HG02870 (cell line): ENCODE results near the gene GAN.
"Not testable (repeated sequence)": the region's sequence is repeated elsewhere in the genome, so short reads cannot be mapped to it uniquely, and the experiment has no call there.

Experiments used
- ATAC-seq: cut with Tn5 transposase; IDR thresholded peaks from one replicate; pipeline ENCODE4 v1.9.1; 2021; ENCODE audit warnings: mild to moderate bottlenecking, moderate library complexity; ENCODE audit not compliant: unreplicated experiment

Gene GAN

DNA sequence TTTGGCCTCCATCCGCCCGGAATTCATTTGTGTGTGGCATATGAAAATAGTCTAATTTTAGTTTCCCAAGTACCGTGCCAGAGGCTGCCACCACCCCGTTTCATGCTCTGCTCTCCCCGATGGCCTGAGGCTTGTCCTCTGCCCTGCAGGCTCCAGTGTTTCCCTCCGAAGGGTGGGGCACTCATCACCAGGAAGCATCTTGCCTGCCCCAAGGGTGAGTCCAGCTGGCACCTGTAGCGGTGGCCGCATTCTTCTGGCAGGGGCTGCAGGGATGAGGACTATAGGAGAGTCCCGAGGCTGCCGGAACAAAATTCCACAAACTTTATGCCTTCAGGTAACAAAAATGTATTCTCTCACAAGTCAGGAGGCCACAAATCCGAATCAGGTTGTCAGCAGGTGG, 106.8 kb downstream of the GAN start:
- no peak for ATAC-seq

DNA sequence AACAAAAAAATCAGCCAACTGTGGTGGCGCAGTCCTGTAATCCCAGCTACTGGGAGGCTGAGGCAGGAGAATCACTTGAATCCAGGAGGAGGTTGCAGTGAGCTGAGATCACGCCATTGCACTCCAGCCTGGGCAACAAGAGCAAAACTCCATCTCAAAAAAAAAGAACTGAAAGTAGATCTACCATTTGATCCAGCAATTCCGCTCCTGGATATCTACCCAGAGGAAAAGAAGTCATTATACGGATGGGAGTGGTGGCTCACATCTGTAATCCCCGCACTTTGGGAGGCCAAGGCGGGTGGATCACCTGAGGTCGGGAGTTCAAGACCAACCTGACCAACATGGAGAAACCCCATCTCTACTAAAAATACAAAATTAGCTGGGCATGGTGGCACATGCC, 107.4 kb downstream of the GAN start:
- ATAC-seq = not testable (repeated sequence)

GRCh38 chr16:81424771-81425170, 110.0 kb downstream of the GAN start:
- ATAC-seq = no peak

DNA sequence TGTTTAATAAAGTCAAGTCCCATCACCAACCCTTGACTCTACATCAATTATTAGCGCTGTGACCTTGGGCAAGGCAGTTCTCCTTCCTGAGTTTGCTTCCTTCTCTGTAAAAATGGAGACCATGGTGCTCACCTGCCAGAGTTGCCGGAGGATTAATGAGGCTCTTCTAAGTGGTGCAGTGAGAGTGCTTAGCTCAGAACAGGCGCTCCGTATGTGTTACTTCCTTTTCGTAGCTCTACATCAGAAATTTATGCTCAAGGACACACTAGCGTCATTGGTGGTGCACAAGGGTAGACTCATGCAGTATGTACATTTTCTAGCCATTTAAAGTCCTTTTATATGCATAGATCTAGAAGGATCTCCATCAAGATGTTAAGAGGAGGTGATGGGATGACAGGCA, 112.5 kb downstream of the GAN start:
- ATAC-seq = no peak

DNA sequence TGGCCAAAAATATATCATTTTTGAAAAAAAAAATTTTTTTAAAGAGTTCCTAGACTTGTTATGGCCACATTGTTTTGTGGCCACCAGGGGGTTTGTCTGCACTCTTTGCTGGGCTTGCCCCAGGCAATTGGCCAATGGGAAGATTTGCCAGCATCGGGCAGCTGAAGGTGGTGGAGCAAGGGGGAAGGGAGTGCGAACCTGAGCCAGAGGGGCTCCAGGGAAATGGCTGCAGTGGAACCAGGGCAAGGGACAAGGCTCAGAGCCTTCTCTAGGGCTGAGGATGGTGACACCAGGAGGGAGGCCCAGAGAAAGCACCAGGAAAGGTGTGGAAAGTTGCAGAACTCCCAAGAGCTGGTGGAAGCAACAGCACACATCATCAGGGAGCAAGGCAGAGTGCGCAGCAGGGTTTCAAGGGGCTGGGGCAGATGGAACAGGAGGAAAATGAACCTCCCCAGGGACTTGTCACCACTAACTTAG, 114.3 kb downstream of the GAN start:
- ATAC-seq = no peak

DNA sequence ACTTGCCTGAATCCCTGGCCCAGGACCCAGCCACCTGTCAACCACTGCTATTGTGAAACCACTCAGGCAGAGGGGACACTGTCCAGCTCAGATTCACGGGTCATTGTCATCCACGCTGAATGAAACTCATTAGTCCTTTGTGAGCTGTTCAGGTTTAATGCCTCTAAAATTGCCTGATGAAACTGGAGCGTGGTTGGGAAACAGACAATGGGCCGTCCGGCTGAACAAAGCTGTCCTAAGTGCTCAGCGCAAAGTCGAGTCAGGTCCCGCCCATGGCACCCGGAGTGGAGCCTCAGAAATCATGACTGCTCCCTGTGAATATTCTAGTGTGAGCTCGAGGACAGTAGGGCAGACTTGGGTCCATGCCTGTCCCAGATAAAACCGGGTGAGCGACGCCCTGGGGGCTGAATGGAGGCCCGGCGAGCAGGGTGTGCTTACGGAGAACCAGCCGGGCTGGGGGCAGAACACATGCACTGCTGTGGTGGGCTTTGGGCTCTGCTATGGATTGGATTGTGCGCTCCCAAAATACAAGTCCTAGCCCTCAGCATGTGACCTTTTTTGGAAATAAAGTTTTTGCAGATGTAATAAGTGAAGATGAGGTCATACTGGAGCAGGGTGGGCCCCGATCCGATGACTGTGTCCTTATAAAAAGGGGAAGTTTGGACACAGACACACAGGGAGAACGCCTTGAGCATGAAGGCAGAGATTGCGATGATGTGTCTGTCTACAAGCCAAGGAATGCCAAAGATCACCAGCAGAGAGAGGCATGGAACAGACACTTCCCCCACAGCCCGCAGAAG, 117.0 kb downstream of the GAN start:
- no peak for ATAC-seq

- no peak for ATAC-seq
Measured at GRCh38 chr16:81432937-81433557, 118.3 kb downstream of the GAN start.

DNA sequence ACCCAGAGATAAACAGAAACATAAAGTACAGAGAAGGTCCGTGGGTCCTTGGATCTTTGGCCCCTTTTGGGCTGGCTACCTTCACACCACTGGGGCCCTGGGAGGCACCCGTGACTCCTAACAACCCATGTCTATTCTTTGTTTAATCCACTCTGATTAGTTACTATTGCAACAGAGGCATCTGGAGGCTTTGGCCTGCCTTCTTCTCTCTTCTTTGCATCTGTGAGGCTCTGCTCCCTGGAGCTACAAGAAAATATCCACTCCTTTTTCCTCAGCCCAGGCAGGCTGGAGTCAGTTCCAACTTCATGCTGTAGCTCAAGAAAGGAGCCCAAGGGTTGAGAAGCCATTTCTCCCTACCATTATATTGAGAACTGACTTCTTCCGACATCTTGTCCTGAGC, 120.3 kb downstream of the GAN start:
- ATAC-seq = no peak

- ATAC-seq = no peak
Measured at GRCh38 chr16:81435567-81435966, 120.8 kb downstream of the GAN start.

GRCh38 chr16:81436386-81436785, 121.6 kb downstream of the GAN start:
- no peak for ATAC-seq

- ATAC-seq = no peak
Measured at GRCh38 chr16:81437865-81438264, 123.1 kb downstream of the GAN start.
